Keratinocyte (primary cell): ENCODE data around the gene FNDC3B. TPM values are rescaled to one million over a fixed set of nuclear protein-coding genes. Genes with fewer than 3 reads are reported as not detected.

ENCODE experiments used
- DNase-seq: peaks from one replicate; pipeline ENCODE4 v3.0.0-alpha.2; 2011; ENCODE audit warnings: low read depth, missing footprints, low spot score
- FAIRE-seq: peaks from 2 replicates; lab custom pipeline; 2011; peaks lifted over from hg19 to GRCh38; lab: Jason Lieb, UNC
- H2AFZ ChIP-seq: 2 replicates; pipeline ENCODE4 v1.6.0; 2012; ENCODE audit warnings: low read length, control low read depth, inconsistent platforms; ENCODE audit not compliant: control insufficient read depth
- H3K27ac ChIP-seq: 2 replicates; pipeline ENCODE4 v1.5.1; 2011; ENCODE audit warnings: low read length; ENCODE audit not compliant: control insufficient read depth, insufficient read depth
- H3K27me3 ChIP-seq: 3 replicates; pipeline ENCODE4 v1.6.0; 2011; ENCODE audit warnings: low read length; ENCODE audit not compliant: control insufficient read depth, insufficient read depth; ENCODE audit errors: extremely low read depth
- H3K36me3 ChIP-seq, 2 experiments: 2 replicates in 1 of 2; 3 replicates in 1 of 2; pipeline ENCODE4 v1.5.1; 2011; ENCODE audit warnings: low read length in 2 of 2, mild to moderate bottlenecking in 1 of 2; ENCODE audit not compliant: control insufficient read depth in 2 of 2, insufficient read depth in 2 of 2; ENCODE audit errors: extremely low read depth in 1 of 2
- H3K4me1 ChIP-seq: 3 replicates; pipeline ENCODE4 v1.5.1; 2011; ENCODE audit warnings: low read length; ENCODE audit not compliant: control insufficient read depth, insufficient read depth; ENCODE audit errors: extremely low read depth
- H3K4me2 ChIP-seq: 3 replicates; pipeline ENCODE4 v1.6.0; 2011; ENCODE audit warnings: low read depth, low read length; ENCODE audit not compliant: control insufficient read depth, insufficient read depth; ENCODE audit errors: extremely low read depth
- H3K4me3 ChIP-seq, 3 experiments: fragments of 200-600 bp in 1 of 3; sonication (generic) in 1 of 3; 2 replicates in 2 of 3; 3 replicates in 1 of 3; pipeline ENCODE4 v1.5.1; 2011 to 2016; ENCODE audit warnings: low read length in 3 of 3, mild to moderate bottlenecking in 3 of 3, control low read depth in 2 of 3, inconsistent platforms in 1 of 3, low read depth in 1 of 3, mixed read lengths in 1 of 3, mixed run types in 1 of 3, moderate library complexity in 1 of 3; ENCODE audit not compliant: control insufficient read depth in 2 of 3, insufficient read depth in 2 of 3; ENCODE audit errors: extremely low read depth in 1 of 3
- H3K79me2 ChIP-seq: 2 replicates; pipeline ENCODE4 v1.6.0; 2012; ENCODE audit warnings: low read length; ENCODE audit not compliant: control insufficient read depth, insufficient read depth
- H3K9ac ChIP-seq: 3 replicates; pipeline ENCODE4 v1.6.0; 2011; ENCODE audit warnings: low read length; ENCODE audit not compliant: control insufficient read depth, insufficient read depth; ENCODE audit errors: extremely low read depth
- H3K9me1 ChIP-seq: 3 replicates; pipeline ENCODE4 v1.6.0; 2011; ENCODE audit warnings: low read length; ENCODE audit not compliant: control insufficient read depth, insufficient read depth; ENCODE audit errors: extremely low read depth
- H3K9me3 ChIP-seq: 2 replicates; pipeline ENCODE4 v1.5.1; 2012; ENCODE audit warnings: low read depth, low read length; ENCODE audit not compliant: control insufficient read depth
- H4K20me1 ChIP-seq: 3 replicates; pipeline ENCODE4 v1.6.0; 2011; ENCODE audit warnings: low read length; ENCODE audit not compliant: control insufficient read depth, insufficient read depth; ENCODE audit errors: extremely low read depth
- EZH2 ChIP-seq: IDR thresholded peaks from one replicate; pipeline ENCODE4 v1.6.1; 2012; ENCODE audit warnings: inconsistent platforms, mild to moderate bottlenecking, low read length, moderate library complexity
- dilution Hi-C: fragments of 300-500 bp; cut with MboI; formaldehyde crosslinking; loops from one replicate; pipeline ENCODE4 v1.7.0; 2020; ENCODE audit warnings: low sequenced_read_pairs; ENCODE audit not compliant: extremely low pct_ligation_motif_present
- polyA plus RNA-seq, 5 experiments: library from polyadenylated mRNA; depleted of rRNA in 3 of 5; stranded (reverse) in 3 of 5; stranded (forward) in 1 of 5; unstranded in 1 of 5; fragments of >200 nt; gene quantifications; 1 replicate in 1 of 5; 2 replicates in 3 of 5; 3 replicates in 1 of 5; pipeline versions ENCODE4 v1.2.1 to v1.2.3, GENCODE V29; 2011 to 2012; ENCODE audit warnings: missing spikeins in 2 of 5, low read depth in 1 of 5, low replicate concordance in 1 of 5
- TF ChIP-seq, protein P1 (sequence below), 3 experiments: IDR thresholded peaks in 1 of 3; conservative IDR thresholded peaks in 1 of 3; optimal IDR thresholded peaks in 1 of 3; 2 replicates in 2 of 3; 3 replicates in 1 of 3; pipeline versions ENCODE3 to v1.5.1; 2011; ENCODE audit warnings: low read length in 3 of 3, mild to moderate bottlenecking in 3 of 3, moderate library complexity in 2 of 3, control low read depth in 1 of 3, inconsistent platforms in 1 of 3; ENCODE audit not compliant: insufficient read depth in 2 of 3; ENCODE audit errors: extremely low read depth in 1 of 3

FNDC3B gene
- polyA plus RNA-seq, 1 donor (not counting 4 experiments of a cell fraction or from before 2014, with no cell fraction given), result 31.4 TPM

- Histone ChIP-seq H3K4me2 (no peak overlapping the region), H3K9me3 (no peaks in the 10 kb centered on the region), H3K79me2 (no peaks in the 10 kb centered on the region), H3K9me1 (no peaks in the 10 kb centered on the region), H3K27ac (no peak overlapping the region), H3K4me1 (no peaks in the 10 kb centered on the region), H3K4me3 (no peak overlapping the region), H3K27me3 (no peaks in the 10 kb centered on the region), H2AFZ (no peak overlapping the region), H4K20me1 (no peaks in the 10 kb centered on the region), H3K36me3 (peaks cover 26 to 29% of the 10 kb centered on the region in 2 experiments), H3K9ac (no peak overlapping the region)
- FAIRE-seq (no peak), DNase-seq (peak; percentile 32)
- dilution Hi-C loops, result no loop called here
- no peak for TF ChIP-seq EZH2
- TF ChIP-seq, protein P1, sequence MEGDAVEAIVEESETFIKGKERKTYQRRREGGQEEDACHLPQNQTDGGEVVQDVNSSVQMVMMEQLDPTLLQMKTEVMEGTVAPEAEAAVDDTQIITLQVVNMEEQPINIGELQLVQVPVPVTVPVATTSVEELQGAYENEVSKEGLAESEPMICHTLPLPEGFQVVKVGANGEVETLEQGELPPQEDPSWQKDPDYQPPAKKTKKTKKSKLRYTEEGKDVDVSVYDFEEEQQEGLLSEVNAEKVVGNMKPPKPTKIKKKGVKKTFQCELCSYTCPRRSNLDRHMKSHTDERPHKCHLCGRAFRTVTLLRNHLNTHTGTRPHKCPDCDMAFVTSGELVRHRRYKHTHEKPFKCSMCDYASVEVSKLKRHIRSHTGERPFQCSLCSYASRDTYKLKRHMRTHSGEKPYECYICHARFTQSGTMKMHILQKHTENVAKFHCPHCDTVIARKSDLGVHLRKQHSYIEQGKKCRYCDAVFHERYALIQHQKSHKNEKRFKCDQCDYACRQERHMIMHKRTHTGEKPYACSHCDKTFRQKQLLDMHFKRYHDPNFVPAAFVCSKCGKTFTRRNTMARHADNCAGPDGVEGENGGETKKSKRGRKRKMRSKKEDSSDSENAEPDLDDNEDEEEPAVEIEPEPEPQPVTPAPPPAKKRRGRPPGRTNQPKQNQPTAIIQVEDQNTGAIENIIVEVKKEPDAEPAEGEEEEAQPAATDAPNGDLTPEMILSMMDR (optimal IDR thresholded peaks at IDR 0.05 in 1 of 3, IDR thresholded peaks at IDR 0.05 in 1 of 3, conservative IDR thresholded peaks at IDR 0.05 in 1 of 3; ENCODE audit: extremely low read depth in 1 of 3, insufficient read depth in 2 of 3, low read length in 3 of 3), result peak; percentile 30 to 46 (median 40)
Observed at GRCh38 chr3:172341482-172342059, 302.2 kb downstream of the FNDC3B start.

GRCh38 chr3:172342097-172342659 lies 302.8 kb downstream of the FNDC3B start:
- no peaks in the 10 kb centered on the region for H3K4me1 ChIP-seq
- H3K4me3 ChIP-seq, result no peak overlapping the region
- DNase-seq, result no peak
- dilution Hi-C loops, result no loop called here
- H3K4me2 ChIP-seq, result no peak overlapping the region
- no peak for FAIRE-seq
- H2AFZ ChIP-seq, result no peak overlapping the region
- H3K9ac ChIP-seq, result no peak overlapping the region
- H3K79me2 ChIP-seq, result no peaks in the 10 kb centered on the region
- H3K9me1 ChIP-seq, result no peaks in the 10 kb centered on the region
- peaks cover 28 to 29% of the 10 kb centered on the region in 2 experiments for H3K36me3 ChIP-seq
- H3K27ac ChIP-seq, result no peak overlapping the region
- no peaks in the 10 kb centered on the region for H4K20me1 ChIP-seq
- TF ChIP-seq, protein P1 (optimal IDR thresholded peaks at IDR 0.05 in 1 of 3, IDR thresholded peaks at IDR 0.05 in 1 of 3, conservative IDR thresholded peaks at IDR 0.05 in 1 of 3; ENCODE audit: extremely low read depth in 1 of 3, insufficient read depth in 2 of 3, low read length in 3 of 3), result no peak
- TF ChIP-seq EZH2, result no peak
- H3K27me3 ChIP-seq, result no peaks in the 10 kb centered on the region
- no peaks in the 10 kb centered on the region for H3K9me3 ChIP-seq
